Activated T-helper 17 cell treated with anti-CD3 and anti-CD28 coated beads, Interleukin-2, amount 50 U/mL, for 72 hours (primary cell): ENCODE results near the gene UBL3. TPM values are rescaled to one million over a fixed set of nuclear protein-coding genes. Genes with fewer than 3 reads are reported as not detected.

ENCODE experiments used
- ATAC-seq: fragments of 150-1000 bp; cut with Tn5 transposase; replicated peaks from 2 replicates; pipeline ENCODE4 v1.10.0; 2021; ENCODE audit warnings: mild to moderate bottlenecking, moderate library complexity
- H3K27ac Mint-ChIP-seq: one replicate; pipeline ENCODE4 v1.8.0; 2022; ENCODE audit warnings: mixed read lengths
- H3K27me3 Mint-ChIP-seq: one replicate; pipeline ENCODE4 v1.8.0; 2022; ENCODE audit warnings: mixed read lengths
- H3K36me3 Mint-ChIP-seq: one replicate; pipeline ENCODE4 v1.8.0; 2022; ENCODE audit warnings: low read depth, mild to moderate bottlenecking, mixed read lengths
- H3K4me1 Mint-ChIP-seq: one replicate; pipeline ENCODE4 v1.8.0; 2022; ENCODE audit warnings: mixed read lengths
- H3K4me3 Mint-ChIP-seq: one replicate; pipeline ENCODE4 v1.8.0; 2022; ENCODE audit warnings: mild to moderate bottlenecking, mixed read lengths
- H3K9me3 Mint-ChIP-seq: one replicate; pipeline ENCODE4 v1.8.0; 2022; ENCODE audit warnings: mixed read lengths
- total RNA-seq, 2 donors: library from RNA; stranded (reverse); gene quantifications; one replicate each; pipeline ENCODE4 v1.2.3, GENCODE V29; 2022

The UBL3 gene
- total RNA-seq, result 1 to 10 TPM; 8.4 to 9.4 TPM

DNA sequence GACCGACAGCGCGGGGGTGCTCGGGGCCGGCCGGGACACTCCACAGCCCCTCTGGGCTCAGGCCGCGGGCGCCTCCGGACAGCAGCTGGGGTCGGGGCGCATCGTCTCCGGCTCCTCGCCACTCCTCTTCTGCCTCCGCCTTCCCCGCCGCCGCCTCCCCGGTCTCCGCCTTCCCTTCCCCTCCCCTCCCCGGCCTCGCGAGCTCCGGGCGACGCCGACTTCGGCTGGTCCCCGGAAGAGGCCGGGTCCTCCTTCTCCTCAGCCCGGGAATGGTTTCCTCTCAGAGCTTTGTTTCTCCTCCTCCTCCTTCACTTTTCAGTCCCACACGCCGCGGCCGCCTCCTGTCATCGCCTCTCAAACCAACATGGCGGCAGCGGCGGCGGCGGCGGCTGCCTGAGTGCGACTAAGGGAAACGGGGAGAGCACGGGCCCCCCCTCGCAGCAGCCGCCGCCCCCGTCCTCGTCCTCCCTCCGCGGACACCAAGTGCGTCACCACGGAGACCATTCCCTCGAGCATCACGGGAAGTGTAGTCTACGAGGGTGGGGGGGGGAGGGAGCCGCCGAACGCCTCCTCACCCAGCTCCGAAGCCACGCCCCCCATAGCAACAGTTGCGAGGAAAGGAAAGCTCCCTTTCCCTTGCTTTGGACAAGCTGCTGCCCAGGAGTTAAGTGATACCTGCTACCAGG lies at the start of gene UBL3:
Gene UBL3 (minus strand): TSS at position 405 of the 686 bp plus-strand sequence. CDS start 1,079 bp downstream, outside the sequence.
- Mint-ChIP-seq H3K27ac (peak within 1 kb of the TSS; percentile 99), H3K27me3 (no peaks in the 10 kb centered on the region), H3K9me3 (no peaks in the 10 kb centered on the region), H3K36me3 (peaks cover 18% of the 10 kb centered on the region), H3K4me3 (peak within 1 kb of the TSS; percentile 97), H3K4me1 (peaks cover 16% of the 10 kb centered on the region)
- peak; percentile 89 for ATAC-seq

GRCh38 chr13:29897102-29897501 lies 46.7 kb upstream of the UBL3 start:
- no peaks in the 10 kb centered on the region for H3K36me3 Mint-ChIP-seq
- no peak for ATAC-seq
- H3K9me3 Mint-ChIP-seq, result no peaks in the 10 kb centered on the region
- no peak overlapping the region for H3K4me3 Mint-ChIP-seq
- no peak overlapping the region for H3K27ac Mint-ChIP-seq
- H3K27me3 Mint-ChIP-seq, result no peaks in the 10 kb centered on the region
- peaks cover 6% of the 10 kb centered on the region for H3K4me1 Mint-ChIP-seq

- Mint-ChIP-seq H3K9me3 (no peaks in the 10 kb centered on the region), H3K27ac (no peak overlapping the region), H3K4me1 (peaks cover 6% of the 10 kb centered on the region), H3K36me3 (no peaks in the 10 kb centered on the region), H3K4me3 (no peak overlapping the region), H3K27me3 (no peaks in the 10 kb centered on the region)
- ATAC-seq, result no peak
Observed at GRCh38 chr13:29893438-29893837, 43.0 kb upstream of the UBL3 start.

DNA sequence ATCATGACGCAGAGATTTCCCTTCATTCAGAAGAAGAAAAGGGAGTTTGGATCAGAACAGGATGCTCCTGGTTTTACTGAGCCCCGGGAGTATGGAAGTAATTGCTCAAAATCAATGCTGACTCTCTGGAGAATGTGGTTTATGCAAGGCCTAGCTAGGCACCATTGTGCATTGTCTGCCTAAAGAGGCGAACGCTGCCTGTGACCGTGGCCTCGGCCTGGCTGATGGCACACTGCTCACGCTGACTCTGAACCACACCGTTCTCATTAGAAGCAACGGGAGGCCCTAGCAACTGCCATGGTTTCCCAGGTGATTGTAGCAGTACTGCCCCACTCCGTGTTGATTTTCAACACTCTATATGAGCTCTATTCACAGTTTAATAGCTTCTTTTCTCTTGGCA lies 41.7 kb upstream of the UBL3 start:
- no peak for ATAC-seq
- Mint-ChIP-seq H3K36me3 (no peaks in the 10 kb centered on the region), H3K9me3 (no peaks in the 10 kb centered on the region), H3K27ac (no peak overlapping the region), H3K4me1 (peaks cover 6% of the 10 kb centered on the region), H3K4me3 (no peak overlapping the region), H3K27me3 (no peaks in the 10 kb centered on the region)

GRCh38 chr13:29889111-29889510 lies 38.7 kb upstream of the UBL3 start:
- Mint-ChIP-seq H3K27me3 (no peaks in the 10 kb centered on the region), H3K27ac (no peak overlapping the region), H3K9me3 (no peaks in the 10 kb centered on the region), H3K4me1 (peaks cover 10% of the 10 kb centered on the region), H3K36me3 (no peaks in the 10 kb centered on the region), H3K4me3 (no peak overlapping the region)
- no peak for ATAC-seq

GRCh38 chr13:29888306-29888705 lies 37.9 kb upstream of the UBL3 start:
- Mint-ChIP-seq H3K9me3 (no peaks in the 10 kb centered on the region), H3K4me1 (peaks cover 9% of the 10 kb centered on the region), H3K4me3 (no peak overlapping the region), H3K27me3 (no peaks in the 10 kb centered on the region), H3K36me3 (no peaks in the 10 kb centered on the region), H3K27ac (no peak overlapping the region)
- no peak for ATAC-seq

- no peak overlapping the region for H3K4me3 Mint-ChIP-seq
- no peak overlapping the region for H3K27ac Mint-ChIP-seq
- no peak for ATAC-seq
- no peaks in the 10 kb centered on the region for H3K9me3 Mint-ChIP-seq
- no peaks in the 10 kb centered on the region for H3K27me3 Mint-ChIP-seq
- H3K36me3 Mint-ChIP-seq, result no peaks in the 10 kb centered on the region
- H3K4me1 Mint-ChIP-seq, result peaks cover 9% of the 10 kb centered on the region
Observed at GRCh38 chr13:29887686-29888085, 37.3 kb upstream of the UBL3 start.

DNA sequence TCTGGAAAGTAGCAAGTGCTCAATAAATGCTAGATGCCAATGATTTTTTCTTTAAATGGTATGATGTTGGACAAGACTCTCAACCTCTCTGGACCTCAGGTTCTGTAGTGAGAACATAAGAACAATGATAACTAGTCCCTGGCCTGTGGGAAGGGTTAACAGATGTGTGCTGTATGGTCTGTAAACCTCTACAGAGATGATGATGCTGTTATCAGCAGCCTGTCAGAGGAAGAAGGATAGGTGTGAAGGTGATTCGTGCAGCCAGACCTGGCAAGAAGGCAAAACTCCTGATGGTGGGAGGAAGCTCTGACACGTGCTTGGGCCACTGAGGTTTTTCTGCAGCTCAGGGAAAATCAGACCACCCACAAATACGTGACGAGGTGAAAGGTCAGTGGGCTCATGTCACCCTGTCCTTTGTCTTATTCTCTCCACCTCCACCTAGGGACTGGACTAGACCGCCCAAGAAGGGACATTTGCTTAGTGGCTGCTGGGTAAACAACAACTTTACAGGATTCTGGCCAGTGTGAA lies 36.7 kb upstream of the UBL3 start:
- Mint-ChIP-seq H3K27ac (peak overlapping the region; percentile 74), H3K36me3 (no peaks in the 10 kb centered on the region), H3K4me3 (no peak overlapping the region), H3K27me3 (no peaks in the 10 kb centered on the region), H3K4me1 (peaks cover 9% of the 10 kb centered on the region), H3K9me3 (no peaks in the 10 kb centered on the region)
- ATAC-seq, result peak; percentile 28

DNA sequence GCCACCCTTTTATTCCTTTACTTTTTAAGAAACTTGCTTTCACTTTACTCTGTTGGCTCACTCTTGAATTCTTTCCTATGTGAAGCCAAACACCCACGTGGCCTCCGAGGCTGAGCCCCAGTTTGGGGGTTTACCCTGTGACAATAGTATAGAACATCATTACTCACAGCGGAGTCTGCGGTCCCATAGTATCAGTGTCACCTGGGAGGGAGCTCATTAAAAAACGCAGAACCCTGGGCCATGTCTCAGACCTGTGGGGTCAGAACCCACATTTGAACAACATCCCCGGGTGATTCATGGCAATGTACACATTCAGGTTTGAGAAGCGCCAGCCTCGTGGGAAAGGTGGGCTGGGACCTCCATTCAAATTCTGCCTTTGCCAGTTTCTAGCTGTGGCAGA lies 36.0 kb upstream of the UBL3 start:
- H3K9me3 Mint-ChIP-seq, result no peaks in the 10 kb centered on the region
- ATAC-seq, result peak; percentile 98
- H3K27me3 Mint-ChIP-seq, result no peaks in the 10 kb centered on the region
- H3K27ac Mint-ChIP-seq, result peak overlapping the region; percentile 74
- H3K36me3 Mint-ChIP-seq, result no peaks in the 10 kb centered on the region
- peaks cover 9% of the 10 kb centered on the region for H3K4me1 Mint-ChIP-seq
- peak overlapping the region; percentile 67 for H3K4me3 Mint-ChIP-seq

DNA sequence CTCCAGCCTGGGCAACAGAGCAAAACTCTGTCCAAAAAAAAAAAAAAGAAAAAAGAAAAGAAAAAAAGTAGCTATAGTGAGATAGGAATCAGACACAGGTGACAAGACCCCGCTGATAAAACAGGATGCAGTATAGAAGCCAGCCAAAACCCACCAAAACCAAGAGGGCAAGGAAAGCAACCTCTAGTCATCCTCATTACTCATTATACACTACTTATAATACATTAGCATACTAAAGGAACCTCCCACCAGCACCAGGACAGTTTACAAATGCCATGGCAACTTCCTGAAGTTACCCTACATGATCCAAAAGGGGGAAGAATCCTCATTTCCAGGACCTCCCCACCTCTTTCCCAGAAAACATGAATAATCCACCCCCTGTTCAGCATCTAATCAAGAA lies 35.6 kb upstream of the UBL3 start:
- peak; percentile 40 for ATAC-seq
- H3K9me3 Mint-ChIP-seq, result no peaks in the 10 kb centered on the region
- H3K4me3 Mint-ChIP-seq, result peak overlapping the region; percentile 67
- peaks cover 9% of the 10 kb centered on the region for H3K4me1 Mint-ChIP-seq
- peak overlapping the region; percentile 74 for H3K27ac Mint-ChIP-seq
- H3K36me3 Mint-ChIP-seq, result no peaks in the 10 kb centered on the region
- H3K27me3 Mint-ChIP-seq, result no peaks in the 10 kb centered on the region

- H3K4me1 Mint-ChIP-seq, result peaks cover 9% of the 10 kb centered on the region
- ATAC-seq, result no peak
- H3K36me3 Mint-ChIP-seq, result no peaks in the 10 kb centered on the region
- H3K4me3 Mint-ChIP-seq, result no peak overlapping the region
- no peaks in the 10 kb centered on the region for H3K9me3 Mint-ChIP-seq
- H3K27me3 Mint-ChIP-seq, result no peaks in the 10 kb centered on the region
- no peak overlapping the region for H3K27ac Mint-ChIP-seq
Observed at GRCh38 chr13:29884671-29885430, 34.4 kb upstream of the UBL3 start.

- Mint-ChIP-seq H3K4me3 (no peak overlapping the region), H3K9me3 (no peaks in the 10 kb centered on the region), H3K36me3 (no peaks in the 10 kb centered on the region), H3K4me1 (peaks cover 9% of the 10 kb centered on the region), H3K27ac (no peak overlapping the region), H3K27me3 (no peaks in the 10 kb centered on the region)
- ATAC-seq, result no peak
Observed at GRCh38 chr13:29883941-29884518, 33.6 kb upstream of the UBL3 start.

- Mint-ChIP-seq H3K36me3 (no peaks in the 10 kb centered on the region), H3K4me3 (no peak overlapping the region), H3K4me1 (peaks cover 9% of the 10 kb centered on the region), H3K27me3 (peaks cover 8% of the 10 kb centered on the region), H3K9me3 (no peaks in the 10 kb centered on the region), H3K27ac (no peak overlapping the region)
- ATAC-seq, result no peak
Observed at GRCh38 chr13:29882076-29882475, 31.7 kb upstream of the UBL3 start.

DNA sequence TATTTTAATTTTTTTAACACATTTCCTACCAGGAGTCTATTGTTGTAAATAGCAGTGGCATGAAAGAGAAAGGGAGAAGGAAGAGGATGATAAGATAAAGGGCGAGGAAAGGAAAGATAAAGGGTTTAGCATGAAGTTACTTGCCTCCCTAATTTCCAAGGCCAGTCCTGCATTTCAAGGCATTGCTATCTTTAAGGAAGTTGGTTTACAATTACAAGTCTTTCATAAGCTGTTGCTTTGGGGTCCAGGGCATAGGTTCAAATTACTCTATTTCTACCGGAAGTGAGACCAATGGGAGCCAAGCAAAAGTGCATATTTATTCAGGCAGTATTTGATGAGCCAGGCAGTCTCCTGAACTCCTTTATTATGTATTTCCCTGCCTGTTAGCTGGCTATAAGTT lies 27.7 kb upstream of the UBL3 start:
- no peaks in the 10 kb centered on the region for H3K4me1 Mint-ChIP-seq
- H3K4me3 Mint-ChIP-seq, result no peak overlapping the region
- H3K9me3 Mint-ChIP-seq, result no peaks in the 10 kb centered on the region
- H3K27me3 Mint-ChIP-seq, result peaks cover 19% of the 10 kb centered on the region
- ATAC-seq, result no peak
- no peak overlapping the region for H3K27ac Mint-ChIP-seq
- no peaks in the 10 kb centered on the region for H3K36me3 Mint-ChIP-seq
